WERI-Rb-1 (cell line): ENCODE measurements around the gene CNTNAP2.

ENCODE experiments used
- DNase-seq: peaks from one replicate; pipeline ENCODE4 v3.0.0-alpha.2; 2020
- H3K27ac ChIP-seq: fragments of 250-450 bp; sonication (Bioruptor Pico); 2 replicates; pipeline ENCODE4 v1.5.1; 2020; ENCODE audit warnings: mild to moderate bottlenecking, moderate library complexity
- H3K27me3 ChIP-seq: fragments of 250-450 bp; sonication (Bioruptor Pico); 2 replicates; pipeline ENCODE4 v1.5.1; 2021; ENCODE audit warnings: mild to moderate bottlenecking, low read depth, moderate library complexity; ENCODE audit not compliant: insufficient read depth, severe bottlenecking
- H3K36me3 ChIP-seq: fragments of 250-450 bp; sonication (Bioruptor Pico); 2 replicates; pipeline ENCODE4 v1.5.1; 2020; ENCODE audit warnings: mild to moderate bottlenecking, moderate library complexity
- H3K4me3 ChIP-seq: 2 replicates; pipeline ENCODE4 v1.5.1; 2011; ENCODE audit warnings: low read depth, mild to moderate bottlenecking, control low read depth, low read length
- H3K9me3 ChIP-seq: fragments of 250-450 bp; sonication (Bioruptor Pico); 2 replicates; pipeline ENCODE4 v1.5.1; 2021; ENCODE audit warnings: mild to moderate bottlenecking, moderate library complexity; ENCODE audit not compliant: severe bottlenecking
- TF ChIP-seq, protein P1 (sequence below): IDR thresholded peaks from 2 replicates; pipeline ENCODE4 v1.5.1; 2011; ENCODE audit warnings: low read depth, mild to moderate bottlenecking, control low read depth, inconsistent platforms, low read length

Gene CNTNAP2

DNA sequence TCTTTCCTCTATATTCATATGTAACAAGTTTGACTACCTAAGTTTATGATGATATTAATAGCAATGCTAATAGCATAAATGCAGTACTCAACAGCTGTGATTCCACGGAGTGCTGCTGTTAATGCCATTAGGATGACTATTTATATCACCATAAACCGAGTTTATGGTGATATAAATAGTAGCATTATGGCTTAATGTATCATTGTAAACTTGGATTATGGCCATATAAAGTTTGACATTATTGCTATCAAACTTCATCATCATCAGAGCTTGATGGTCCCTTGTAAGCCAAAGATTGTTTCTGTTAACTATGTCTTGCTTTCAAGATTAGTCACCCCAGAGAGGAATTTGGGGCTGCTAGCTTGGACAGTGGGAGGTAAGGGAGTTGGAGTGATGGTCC, 1861.6 kb downstream of the CNTNAP2 start:
- Histone ChIP-seq H3K27me3 (no peaks in the 10 kb centered on the region), H3K9me3 (no peaks in the 10 kb centered on the region), H3K4me3 (no peak overlapping the region), H3K27ac (no peak overlapping the region), H3K36me3 (no peaks in the 10 kb centered on the region)
- TF ChIP-seq, protein P1, sequence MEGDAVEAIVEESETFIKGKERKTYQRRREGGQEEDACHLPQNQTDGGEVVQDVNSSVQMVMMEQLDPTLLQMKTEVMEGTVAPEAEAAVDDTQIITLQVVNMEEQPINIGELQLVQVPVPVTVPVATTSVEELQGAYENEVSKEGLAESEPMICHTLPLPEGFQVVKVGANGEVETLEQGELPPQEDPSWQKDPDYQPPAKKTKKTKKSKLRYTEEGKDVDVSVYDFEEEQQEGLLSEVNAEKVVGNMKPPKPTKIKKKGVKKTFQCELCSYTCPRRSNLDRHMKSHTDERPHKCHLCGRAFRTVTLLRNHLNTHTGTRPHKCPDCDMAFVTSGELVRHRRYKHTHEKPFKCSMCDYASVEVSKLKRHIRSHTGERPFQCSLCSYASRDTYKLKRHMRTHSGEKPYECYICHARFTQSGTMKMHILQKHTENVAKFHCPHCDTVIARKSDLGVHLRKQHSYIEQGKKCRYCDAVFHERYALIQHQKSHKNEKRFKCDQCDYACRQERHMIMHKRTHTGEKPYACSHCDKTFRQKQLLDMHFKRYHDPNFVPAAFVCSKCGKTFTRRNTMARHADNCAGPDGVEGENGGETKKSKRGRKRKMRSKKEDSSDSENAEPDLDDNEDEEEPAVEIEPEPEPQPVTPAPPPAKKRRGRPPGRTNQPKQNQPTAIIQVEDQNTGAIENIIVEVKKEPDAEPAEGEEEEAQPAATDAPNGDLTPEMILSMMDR, result no peak
- DNase-seq, result no peak

DNA sequence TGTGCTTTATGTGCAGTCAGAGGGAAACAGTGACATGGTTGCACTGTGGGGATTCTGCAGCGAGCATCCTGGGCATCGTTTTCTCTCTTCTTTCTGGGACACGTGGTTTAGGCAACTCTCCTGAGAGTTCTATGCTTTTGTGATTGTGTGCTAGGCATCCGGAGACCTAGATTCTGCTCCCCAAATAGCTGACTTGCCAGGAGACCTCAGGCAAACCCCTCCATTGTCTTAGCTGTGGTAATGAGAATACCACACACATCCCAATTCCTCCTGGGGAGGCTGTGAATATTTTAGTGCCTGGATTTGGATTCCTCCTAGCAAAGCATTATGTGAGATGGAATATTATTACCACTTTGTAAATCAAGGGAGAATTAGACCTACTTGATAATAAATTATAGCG, 1862.0 kb downstream of the CNTNAP2 start:
- Histone ChIP-seq H3K27ac (no peak overlapping the region), H3K4me3 (no peak overlapping the region), H3K9me3 (no peaks in the 10 kb centered on the region), H3K27me3 (no peaks in the 10 kb centered on the region), H3K36me3 (no peaks in the 10 kb centered on the region)
- no peak for DNase-seq
- TF ChIP-seq, protein P1, result no peak

DNA sequence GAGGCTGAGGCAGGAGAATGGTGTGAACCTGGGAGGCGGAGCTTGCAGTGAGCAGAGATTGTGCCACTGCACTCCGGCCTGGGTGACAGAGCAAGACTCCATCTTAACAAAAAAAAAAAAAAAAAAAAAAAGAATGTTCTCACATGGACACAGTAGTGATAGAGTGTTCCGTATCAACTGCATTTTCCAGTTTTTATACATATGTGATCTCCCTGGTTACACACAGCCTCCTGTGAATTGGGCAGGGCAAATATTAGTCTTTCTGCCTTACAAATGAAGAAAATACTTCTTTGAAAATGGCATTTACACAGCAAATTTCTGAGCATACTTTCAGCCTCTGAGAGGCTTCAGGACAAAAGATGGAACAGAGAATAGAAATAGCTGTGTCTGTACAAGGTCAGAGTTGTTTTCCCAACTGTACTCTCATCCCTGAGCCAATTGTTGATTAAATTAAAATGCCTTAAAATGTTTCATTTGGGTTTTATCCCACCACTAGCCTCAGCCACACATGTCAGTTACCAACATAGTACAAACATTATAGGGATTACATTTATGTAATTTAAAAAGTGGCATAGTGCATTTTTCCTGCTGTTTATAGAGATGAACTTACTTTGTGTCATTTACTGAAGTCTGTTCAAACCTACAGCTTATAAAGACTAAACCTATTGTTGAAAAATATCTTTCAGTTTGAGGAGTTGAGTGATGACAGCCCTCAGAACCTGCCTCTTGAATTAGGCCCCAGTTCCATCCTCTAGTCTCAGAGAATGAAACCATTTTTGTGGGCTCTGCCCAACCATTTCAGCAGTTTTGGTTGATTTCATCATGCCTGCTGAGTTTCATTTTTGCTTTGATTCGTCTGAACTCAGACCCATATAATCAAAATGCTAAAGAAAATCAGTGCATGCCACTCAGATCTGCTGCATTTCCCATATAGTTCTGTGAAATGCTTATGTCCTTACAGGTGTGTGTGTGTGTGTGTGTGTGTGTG, 1864.5 kb downstream of the CNTNAP2 start:
- Histone ChIP-seq H3K27me3 (no peaks in the 10 kb centered on the region), H3K4me3 (no peak overlapping the region), H3K9me3 (peaks cover 4% of the 10 kb centered on the region), H3K27ac (no peak overlapping the region), H3K36me3 (no peaks in the 10 kb centered on the region)
- TF ChIP-seq, protein P1, result no peak
- DNase-seq, result no peak

DNA sequence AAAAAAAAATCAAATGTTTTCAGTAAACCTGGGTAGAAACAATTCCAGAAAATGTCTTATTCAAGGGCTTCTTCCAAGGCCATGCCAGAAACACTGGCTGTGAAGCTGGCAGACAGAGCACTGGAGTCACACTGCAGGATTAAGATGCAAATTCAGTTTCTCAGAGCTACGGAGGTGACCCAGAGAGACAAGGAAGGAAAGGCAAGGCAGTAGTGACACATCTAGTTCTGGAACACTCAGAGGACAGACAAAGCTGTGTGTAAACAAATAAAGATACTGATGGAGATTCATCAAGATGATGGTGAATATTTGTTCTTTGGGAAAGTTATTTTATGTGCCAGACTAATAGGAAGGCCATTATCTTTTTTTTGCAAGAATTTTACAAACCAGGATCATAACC, 1865.7 kb downstream of the CNTNAP2 start:
- H3K27me3 ChIP-seq, result no peaks in the 10 kb centered on the region
- TF ChIP-seq, protein P1, result no peak
- DNase-seq, result no peak

DNA sequence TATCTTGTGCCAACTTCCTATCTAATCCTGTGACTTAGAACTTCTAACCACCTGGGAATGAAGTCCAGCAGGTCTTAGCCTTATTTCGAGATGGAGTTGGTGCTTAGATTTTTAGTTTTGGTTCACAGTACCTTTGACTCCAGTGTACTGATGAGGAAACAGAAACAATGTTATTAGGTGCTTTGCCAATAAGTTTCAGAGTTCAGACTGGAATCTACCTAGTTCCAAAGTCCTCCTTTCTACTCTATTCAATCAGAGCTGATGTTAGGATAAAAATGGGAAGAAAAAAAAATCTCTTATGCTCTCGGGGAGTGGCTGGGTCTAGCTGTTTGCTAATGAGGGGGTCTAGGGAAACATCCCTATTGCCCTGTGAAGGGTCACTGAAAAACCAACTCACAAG, 1867.7 kb downstream of the CNTNAP2 start:
- H3K9me3 ChIP-seq, result peaks cover 4% of the 10 kb centered on the region
- TF ChIP-seq, protein P1, result no peak

More for the DNA sequence above, 1865.7 kb downstream of the CNTNAP2 start:
- no peak overlapping the region for H3K27ac ChIP-seq
- peaks cover 4% of the 10 kb centered on the region for H3K9me3 ChIP-seq
- H3K4me3 ChIP-seq, result no peak overlapping the region
- H3K36me3 ChIP-seq, result no peaks in the 10 kb centered on the region

DNA sequence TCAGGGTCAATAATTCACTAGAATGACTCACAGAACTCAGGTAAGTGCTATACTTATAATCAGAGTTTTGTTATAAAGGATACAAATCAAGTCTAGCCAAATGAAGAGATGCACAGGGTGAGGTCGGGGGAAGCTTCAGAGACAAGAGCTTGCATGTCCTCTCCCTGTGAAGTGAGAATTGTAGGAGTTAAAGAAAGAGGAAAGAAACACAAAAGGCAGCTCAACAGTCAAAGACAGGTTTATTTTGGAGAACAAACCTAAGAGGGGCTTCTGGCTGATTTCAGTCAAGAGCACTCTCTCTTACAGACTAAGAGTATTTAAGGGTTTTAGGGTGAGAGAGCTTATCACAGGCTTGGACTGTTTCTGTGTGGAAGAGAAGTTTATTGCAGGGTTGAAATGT, 1873.5 kb downstream of the CNTNAP2 start:
- Histone ChIP-seq H3K36me3 (no peaks in the 10 kb centered on the region), H3K4me3 (no peak overlapping the region), H3K9me3 (peaks cover 12% of the 10 kb centered on the region), H3K27me3 (no peaks in the 10 kb centered on the region), H3K27ac (no peak overlapping the region)
- DNase-seq, result no peak
- TF ChIP-seq, protein P1, result no peak

More for the DNA sequence above, 1867.7 kb downstream of the CNTNAP2 start:
- no peak overlapping the region for H3K27ac ChIP-seq
- no peaks in the 10 kb centered on the region for H3K36me3 ChIP-seq
- no peaks in the 10 kb centered on the region for H3K27me3 ChIP-seq
- no peak overlapping the region for H3K4me3 ChIP-seq
- DNase-seq, result no peak
